GM18520 (cell line): ENCODE results near the gene SHISA3.
"Not testable (repeated sequence)": the region's sequence is repeated elsewhere in the genome, so short reads cannot be mapped to it uniquely, and the experiment has no call there.

Source experiments
- ATAC-seq: cut with Tn5 transposase; IDR thresholded peaks from one replicate; pipeline ENCODE4 v1.9.1; 2021; ENCODE audit not compliant: unreplicated experiment

The SHISA3 gene

DNA sequence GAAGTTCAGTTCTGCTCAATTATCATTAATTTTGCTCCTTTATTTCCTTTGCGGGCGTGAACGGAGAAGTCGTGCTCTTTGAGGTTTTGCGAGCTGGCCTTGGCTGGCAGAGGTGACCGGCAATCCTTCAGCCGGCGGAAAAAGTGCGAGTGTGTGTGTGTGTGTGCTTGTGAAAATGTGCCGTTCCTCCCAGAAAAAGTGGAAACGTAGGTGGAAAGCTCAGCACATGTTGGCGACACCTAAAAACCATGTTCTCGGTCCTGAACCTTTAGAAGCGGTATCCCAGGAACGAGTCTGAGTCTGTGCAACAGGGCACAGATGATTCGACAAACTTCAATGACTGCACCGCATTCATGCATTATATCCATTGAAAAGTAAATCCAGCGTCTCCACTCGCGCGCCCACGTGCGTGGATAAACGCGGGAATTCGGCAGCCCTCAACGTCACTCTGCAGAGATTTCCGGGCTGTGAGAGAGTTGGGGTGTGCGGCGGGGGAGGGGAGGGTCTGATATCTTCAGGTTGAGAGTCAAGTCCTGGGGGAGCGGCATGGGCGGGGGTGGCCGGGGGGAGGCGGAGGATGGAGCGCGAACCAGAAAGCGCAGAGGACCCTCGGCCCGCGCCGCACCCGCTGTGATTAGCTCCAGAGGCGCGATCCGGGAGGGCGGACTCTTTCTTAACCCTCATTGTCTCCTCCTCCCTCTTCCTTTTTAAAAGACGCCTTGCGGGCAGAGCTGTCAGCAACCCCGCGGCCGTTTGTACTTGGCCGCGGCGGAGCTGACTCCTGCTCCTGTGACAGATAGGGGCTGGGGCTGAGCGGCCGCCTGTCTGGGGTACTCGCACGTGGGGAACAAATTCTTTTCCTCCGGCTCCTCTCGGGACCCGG, at the start of gene SHISA3:
TSS of gene SHISA3 (plus strand) at position 737 of the 883 bp plus-strand sequence. CDS start 569 bp downstream, outside the sequence.
- ATAC-seq, result no peak

DNA sequence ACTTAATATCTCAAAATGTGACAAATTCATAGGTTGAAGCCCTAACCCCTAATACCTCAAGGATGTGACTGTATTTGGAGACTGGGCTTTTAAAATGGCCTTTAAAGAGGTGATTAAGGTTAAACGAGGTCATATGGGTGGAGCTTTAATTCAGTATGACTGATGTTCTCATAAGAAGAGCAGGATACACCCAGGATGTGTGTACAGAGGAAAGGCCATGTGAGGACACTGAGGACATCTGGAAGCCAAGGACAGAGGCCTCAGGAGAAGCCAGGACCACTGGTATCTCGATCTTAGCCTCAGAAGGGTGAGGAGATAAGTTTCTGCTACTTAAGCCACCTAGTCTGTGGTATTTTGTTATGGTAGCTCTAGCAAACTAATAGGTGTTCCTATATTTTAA, 49.0 kb upstream of the SHISA3 start:
- no peak for ATAC-seq

DNA sequence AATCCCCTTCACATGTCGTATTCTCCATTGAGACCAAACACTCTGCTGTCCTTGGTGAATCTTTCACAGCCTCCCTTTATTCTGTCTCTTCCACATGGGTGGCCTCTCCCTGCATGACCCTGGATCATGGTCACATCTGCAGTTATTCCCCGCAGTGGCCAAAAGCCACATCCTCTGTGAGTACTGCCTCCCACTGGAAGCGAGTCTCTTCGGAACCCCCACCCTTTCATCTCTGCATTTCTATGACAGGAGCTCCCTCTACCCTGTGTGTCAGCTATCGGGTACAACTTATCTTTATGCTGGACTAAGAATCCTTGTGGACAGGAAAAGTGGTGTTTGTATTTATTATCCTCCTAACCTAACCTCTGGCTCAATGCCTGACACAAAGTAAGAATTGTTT, 48.6 kb upstream of the SHISA3 start:
- ATAC-seq, result no peak

DNA sequence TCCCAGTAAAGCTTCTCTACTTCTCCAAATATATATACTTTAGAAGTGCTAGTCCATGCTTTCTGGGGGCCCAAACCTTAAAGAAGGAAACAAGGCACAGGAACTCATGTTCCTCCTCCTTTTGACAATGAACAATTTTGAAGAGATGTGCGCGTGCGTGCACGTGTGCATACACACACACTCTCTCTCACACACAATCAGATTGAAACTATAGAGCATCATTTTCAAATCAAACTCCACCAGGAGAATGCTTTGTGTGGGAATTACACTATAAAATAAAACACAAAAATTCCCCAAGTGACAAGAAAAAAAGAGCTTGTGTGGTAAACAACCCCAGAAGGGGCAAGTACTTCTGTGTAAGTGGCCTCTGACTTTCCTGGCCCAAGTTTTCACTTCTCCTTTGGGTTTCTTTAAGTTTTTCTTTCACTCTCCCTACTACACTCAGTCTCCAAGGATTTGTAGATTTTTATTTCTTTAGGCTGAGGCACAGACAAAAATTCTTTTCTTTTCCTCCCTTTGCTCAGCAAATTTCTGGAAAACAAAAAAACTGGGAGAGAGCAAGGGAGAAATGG, 46.6 kb upstream of the SHISA3 start:
- no peak for ATAC-seq

DNA sequence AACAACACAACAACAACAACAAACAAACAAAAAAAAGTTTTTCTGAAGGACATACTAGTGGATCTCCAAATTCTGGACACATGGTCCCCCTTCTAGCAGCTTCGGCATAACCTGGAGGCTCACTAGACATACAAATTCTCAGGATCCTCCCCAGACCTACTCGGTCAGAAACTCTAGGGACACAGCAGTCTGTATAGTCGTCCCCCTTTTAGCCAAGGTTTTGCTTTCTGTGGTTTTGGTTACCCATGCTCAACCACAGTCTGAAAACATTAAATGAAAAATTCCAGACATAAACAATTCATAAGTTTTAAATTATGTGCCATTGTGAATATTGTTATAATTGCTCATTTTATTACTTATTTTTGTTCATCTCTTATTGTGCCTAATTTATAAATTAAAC, 45.2 kb upstream of the SHISA3 start:
- no peak for ATAC-seq

DNA sequence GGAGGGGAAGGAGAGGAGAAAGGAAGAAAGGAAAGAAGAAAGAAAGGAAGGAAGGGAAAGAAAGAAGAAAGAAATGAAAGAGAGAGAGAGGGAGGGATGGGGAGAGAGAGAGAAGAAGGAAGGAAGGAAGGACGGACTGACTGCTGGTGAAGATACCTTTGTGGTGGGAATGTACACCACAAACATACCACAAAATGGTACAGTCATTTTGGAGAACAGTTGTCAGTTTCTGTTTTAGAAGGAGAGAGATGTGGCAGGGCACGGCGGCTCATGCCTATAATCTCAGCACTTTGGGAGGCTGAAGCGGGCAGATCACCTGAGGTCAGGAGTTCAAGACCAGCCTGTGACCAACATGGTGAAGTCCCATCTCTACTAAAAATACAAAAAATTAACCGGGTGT, 40.0 kb upstream of the SHISA3 start:
- ATAC-seq, result no peak

DNA sequence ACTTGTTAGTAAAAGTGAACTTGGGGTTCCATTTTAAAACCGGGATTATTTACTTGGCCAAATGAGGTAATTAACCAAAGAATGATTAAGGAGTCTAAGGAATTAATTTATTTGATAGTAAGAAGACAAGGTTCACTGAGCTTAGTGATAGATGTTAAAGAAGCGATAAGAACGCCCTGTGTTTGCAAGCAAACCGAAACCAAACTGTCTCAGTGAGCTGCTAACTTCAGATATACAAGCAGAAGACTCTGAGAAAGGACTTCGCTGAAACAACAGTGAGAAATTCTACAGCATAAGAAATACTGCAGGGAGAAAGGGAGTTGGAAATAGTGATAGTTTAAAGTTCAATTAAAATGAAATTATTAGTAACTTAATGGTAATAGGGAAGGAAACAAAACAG, 37.6 kb upstream of the SHISA3 start:
- no peak for ATAC-seq

DNA sequence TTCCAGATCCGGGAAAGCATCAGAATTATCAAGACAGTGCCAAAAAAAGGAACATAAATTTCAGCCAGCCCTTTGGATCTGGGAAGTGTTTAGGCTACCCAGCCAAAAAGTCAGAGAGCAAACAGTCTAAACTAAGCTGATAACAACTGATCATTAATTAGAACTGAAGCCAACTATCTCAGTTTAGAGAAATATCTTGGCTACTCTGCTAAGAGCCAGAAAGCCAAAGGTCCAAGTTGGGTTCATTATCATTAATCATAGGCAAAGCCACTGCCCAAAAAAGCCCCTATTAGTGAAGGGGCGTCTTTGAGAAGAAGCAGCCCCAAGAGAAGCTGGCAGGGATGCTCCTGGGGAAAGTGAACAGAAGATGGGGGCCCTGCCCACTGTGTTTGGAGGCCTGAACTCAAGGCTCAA, 37.0 kb upstream of the SHISA3 start:
- no peak for ATAC-seq

DNA sequence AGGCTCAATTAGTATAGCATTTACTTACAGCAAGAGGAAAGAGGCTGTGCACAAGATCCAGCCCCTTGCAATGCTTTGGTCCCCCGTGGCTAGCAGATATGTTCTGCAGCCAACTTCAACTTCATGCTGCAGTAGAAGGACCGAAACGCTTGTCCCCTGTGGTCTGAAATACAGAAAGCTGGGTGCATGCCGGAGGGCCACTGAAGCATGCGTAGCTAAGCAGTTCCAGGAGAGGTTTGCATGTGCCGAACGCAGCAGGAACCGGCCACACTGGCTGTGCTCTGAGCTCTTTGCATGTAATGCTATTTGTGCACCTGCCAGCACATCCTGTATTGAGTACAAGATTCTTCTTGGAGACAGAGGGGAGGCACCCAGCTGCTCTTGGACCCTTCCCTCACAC, 35.8 kb upstream of the SHISA3 start:
- ATAC-seq, result no peak

DNA sequence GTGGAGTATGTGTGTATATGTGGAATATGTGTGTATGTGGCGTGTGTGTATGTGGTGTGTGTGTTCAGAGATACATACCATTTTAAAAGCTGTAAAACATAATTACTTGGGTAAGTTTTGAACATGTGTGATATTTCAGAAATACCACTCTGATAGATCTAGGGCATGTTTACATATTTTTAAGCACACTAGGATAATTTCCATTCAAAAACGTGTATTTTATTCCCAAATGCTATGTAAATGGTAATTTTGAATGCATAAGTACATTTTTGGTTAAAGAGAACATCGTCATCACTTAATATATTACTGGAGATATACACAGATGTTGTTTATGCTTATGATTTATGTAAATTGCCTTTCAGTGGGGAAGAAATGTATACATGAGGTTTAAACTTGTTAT, 34.7 kb upstream of the SHISA3 start:
- ATAC-seq, result no peak

DNA sequence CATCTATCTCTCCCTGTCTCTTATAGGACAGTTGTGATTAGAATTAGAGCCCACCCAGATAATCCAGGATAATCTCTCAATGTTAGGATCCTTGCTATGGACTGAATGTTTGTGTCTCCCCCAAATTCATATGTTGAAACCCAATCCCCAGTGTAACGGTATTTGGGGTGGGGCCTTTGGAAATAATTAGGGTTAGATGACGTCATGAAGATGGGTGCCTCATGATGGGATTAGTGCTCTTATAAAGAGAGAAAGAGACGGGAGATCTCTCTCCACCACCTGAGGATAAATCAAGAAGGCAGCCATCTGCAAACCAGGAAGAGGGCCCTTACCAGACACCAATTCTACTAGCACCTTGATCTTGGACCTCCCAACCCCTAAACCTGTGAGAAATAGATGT, 33.7 kb upstream of the SHISA3 start:
- no peak for ATAC-seq

DNA sequence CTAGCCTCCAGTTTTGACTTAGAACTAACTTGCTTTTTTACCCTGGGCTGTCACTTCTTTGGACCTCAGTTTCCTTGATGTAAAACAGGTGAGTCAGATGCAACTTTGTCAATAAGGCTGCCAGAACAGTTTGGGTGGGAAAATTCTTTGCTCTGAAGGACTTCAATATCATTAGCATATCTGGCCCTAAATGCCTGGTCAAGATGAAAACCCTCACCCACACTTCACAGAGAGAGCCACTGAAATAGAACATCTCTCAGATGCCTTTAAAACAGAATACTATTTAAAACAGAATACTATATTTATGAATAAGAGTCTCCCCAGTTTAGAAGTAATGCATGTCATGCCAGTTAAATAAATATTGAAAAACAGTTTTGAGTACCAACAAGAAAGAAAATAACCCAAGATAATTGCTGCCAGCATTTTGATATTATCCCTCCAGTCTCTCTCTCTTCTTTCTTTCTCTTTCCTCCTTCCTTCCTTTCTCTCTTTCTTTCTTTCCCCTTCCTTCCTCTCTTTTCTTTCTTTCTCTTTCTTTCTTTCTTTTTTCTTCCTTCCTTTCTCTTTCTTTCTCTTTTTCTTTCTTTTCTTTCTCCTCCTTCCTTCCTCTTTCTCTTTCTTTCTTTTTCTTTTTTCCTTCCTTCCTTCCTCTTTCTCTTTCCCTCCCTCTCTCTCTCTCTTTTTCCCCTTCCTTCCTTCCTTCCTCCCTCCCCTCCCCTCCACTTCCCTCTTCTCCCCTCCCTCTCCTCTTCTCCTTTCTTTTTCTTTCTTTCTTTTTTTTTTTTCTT, 32.8 kb upstream of the SHISA3 start:
- no peak for ATAC-seq

DNA sequence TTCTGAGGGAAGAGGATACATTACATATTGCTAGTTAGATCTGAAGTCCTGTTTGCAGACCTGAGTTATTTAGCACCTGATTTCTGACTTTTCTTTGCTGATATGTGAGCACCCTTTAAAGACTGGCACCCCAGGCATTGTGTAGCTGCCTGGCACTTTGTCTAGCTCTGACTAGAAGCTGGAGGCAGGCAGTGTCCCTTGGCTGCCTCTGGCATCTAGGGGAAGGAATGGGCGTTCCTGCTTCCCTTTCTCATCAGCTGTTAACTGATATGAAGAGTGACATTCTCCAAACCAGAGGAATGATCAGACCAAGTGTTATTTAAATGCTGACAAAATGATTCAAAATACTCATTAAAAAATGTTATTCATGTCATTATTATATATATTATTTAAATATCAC, 30.3 kb upstream of the SHISA3 start:
- no peak for ATAC-seq

DNA sequence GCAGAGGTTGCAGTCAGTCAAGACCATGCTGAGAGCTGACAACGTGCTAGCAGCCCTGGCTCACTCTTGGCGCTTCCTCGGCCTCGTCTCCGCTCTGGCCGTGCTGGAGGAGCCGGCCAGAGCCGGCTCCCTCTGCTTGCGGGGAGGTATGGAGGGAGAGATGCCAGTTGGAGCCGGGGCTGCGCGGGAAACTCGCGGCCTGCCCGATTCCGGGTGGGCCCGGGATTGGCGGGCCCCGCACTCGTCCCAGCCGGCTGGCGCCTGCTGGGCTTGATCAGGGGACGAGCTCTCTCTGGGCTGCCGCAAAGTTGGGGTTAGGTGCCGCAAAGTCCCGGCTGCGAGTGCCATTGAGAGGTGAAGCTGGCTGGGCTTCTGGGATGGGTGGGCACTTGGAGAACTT, 27.8 kb upstream of the SHISA3 start:
- no peak for ATAC-seq

DNA sequence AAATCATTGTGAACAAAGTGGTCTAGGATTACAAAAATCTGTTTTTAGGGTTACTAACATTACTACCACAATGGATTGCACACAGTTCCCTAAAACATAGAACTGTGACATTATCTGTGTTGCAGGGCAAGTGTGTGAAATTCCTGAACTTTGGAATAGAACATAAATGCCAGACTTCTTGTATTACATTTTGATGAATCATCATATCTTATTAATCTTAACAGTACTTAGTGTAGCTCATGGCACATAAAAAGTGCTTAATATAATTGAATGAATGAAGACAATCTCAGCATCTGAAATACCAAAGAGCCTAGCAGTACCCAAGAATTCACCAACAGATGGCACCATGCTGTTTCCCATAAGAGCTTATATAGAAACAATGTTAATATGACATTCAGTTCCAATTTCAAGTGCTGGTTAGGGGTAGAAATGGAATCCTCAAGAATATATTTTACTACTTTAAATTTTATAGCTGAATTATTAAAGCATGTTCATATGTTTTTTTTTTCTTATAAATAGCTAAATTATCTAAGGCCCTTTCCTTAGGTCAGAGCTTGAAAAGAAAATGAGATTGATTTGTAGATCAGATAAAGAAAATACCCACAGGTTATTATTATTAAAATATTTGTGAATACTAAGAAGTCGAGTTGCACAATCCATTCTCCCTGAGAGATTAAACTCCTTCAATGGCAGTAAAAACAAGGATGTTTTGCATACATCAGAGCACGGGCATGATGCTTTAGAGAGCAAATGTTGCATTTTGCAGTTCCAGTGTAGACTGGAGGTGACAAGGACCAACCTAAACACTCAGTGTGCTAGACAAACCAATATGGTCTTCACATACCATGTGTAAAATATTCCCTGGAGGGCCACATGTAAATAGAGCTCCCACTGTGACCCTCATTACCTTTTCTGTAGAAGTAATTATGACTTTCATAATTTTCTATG, 25.7 kb upstream of the SHISA3 start:
- ATAC-seq, result no peak

DNA sequence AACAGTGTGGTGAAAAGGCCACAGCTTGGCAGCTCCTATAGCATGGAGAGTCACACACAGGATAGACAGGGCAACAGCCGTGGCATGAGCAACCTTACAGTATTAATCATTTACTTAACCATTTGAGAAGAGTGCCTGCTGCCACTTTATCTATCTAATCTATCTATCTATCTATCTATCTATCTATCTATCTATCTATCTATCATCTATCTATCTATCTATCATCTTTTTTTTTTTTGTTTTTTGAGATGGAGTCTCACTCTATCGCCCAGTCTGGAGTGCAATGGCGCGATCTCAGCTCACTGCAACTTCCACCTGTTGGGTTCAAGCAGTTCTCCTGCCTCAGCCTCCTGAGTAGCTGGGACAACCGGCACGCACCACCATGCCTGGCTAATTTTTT, 25.0 kb upstream of the SHISA3 start:
- ATAC-seq, result not testable (repeated sequence)

DNA sequence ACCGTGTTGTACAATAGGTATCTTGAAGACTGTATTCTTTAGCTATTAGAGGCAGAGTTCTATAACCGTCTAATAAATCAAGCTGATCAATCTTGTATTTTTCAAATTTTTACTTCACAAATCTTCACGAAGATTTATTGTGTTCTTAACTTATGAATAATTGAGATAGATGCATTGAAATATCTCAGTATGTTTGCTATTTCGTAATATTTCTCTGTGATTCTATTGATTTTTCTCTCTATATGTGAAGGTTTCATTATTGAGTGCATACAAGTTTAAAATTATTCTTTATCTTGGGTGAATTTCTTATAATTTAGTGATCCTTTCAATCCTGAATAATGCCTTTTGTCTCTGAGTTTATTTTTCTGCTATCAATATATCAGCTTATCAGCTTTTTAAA, 19.8 kb upstream of the SHISA3 start:
- ATAC-seq, result no peak

DNA sequence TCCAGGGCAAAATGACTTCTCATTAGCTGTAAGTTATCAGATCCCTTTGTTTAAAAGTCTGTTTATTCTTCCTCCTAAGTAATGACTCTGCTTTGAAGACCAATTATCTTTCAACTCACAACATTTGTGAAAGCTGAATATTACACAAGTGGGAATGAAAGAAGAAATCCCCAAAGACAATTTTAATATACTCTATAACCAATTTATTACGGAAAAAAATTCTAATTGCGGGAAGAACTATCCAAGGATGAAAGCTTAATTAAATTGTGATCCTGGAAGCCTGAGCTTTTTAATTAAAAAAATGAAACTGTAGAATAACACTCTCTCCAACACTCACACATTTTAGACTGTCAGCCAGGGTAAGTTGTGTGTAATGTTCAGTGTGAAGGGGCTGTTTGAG, 15.6 kb upstream of the SHISA3 start:
- no peak for ATAC-seq

DNA sequence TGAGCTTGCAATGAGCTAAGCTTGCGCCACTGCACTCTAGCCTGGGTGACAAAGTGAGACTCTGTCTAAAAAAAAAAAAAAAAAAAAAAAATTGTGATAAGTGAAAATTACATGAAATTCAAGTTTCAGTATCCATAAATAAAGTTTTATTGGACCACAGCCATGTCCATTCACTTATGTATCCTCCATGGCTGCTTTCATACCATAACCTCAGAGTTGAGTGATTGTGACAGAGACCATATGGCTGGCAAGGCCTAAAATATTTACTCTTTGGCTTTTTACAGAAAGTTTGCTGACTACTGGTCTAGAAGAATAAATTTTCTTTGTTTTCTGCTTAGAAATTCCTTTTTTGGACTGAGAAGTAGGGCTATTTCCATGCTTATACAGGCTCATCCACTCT, 11.8 kb upstream of the SHISA3 start:
- ATAC-seq, result no peak

DNA sequence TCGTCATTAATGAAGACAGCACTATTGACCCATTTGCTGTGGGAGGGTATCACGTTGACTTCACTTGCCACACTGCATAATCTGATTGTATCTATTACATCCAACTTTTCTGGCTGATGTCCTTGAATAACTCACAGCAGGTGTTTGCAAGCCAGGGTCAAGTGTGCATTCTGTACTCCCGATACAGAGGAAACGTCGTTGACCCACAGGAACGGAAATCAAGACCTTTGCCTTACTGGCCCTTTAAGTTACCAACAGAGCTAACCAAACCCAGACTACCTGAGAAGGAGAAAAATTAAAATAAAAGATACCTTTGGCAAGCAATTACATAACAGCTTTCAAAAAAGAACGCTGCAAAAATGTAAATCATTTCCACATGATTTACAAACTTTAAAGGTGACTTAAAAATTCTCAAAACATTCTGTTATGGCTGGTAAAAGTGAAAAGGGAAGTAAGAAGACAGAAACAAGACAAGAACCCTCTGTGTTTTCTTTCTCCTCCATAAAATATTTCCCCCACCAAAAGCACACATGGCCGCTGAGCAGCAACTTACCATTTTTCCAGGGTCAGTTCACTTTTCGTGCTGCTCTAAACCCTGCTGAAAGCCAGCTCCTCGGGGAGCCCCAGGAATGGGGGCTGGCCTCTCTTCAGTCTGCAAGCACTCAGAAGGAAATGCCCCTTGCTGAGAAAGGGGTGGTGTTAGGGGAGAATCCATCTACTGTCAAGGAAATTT, 6.5 kb upstream of the SHISA3 start:
- ATAC-seq, result no peak
